K562 (cell line): ENCODE data around the gene MAGEB1. TPM values are rescaled to one million over a fixed set of nuclear protein-coding genes. Genes with fewer than 3 reads are reported as not detected.

Source experiments
- ATAC-seq: fragments of 200-7000 bp; cut with Tn5 transposase; 3 replicates; pipeline ENCODE4 v1.9.1; 2020; ENCODE audit warnings: moderate library complexity
- BruUV-seq: library from RNA; stranded (reverse); fragments of 400-500 nt; replicated peaks from 2 replicates; lab custom pipeline; 2021; lab: Mats Ljungman, UMichigan
- CTCF ChIA-PET: fragments of 300-600 bp; formaldehyde crosslinking; extraction: SDS; loops from one replicate; lab custom pipeline; 2021; ENCODE audit warnings: low intra/inter-chr PET ratio; lab: Yijun Ruan, JAX
- POLR2A ChIA-PET: fragments of 300-600, 350-650 bp; sonication (Branson Sonifier 250); formaldehyde crosslinking; extraction: SDS; loops from one replicate; lab custom pipeline; 2021; ENCODE audit warnings: antibody characterized with exemption, inconsistent platforms; lab: Yijun Ruan, JAX
- DNase-seq, 4 experiments: peaks; one replicate each; pipeline versions ENCODE4 v3.0.0 to v3.0.0-alpha.2; 2011 to 2018; ENCODE audit warnings: low spot score in 3 of 4, mixed read lengths in 3 of 4; ENCODE audit errors: extremely low read depth in 1 of 4
- FAIRE-seq: peaks from 2 replicates; lab custom pipeline; 2011; peaks lifted over from hg19 to GRCh38; lab: Jason Lieb, UNC
- H2AFZ ChIP-seq: 2 replicates; pipeline ENCODE4 v1.6.0; 2011; ENCODE audit warnings: low read depth, low read length, control low read depth, inconsistent platforms
- H3K27ac ChIP-seq: fragments of 200-600 bp; 3 replicates; pipeline ENCODE4 v1.8.0; 2011; ENCODE audit warnings: low read depth, mild to moderate bottlenecking, control low read depth, inconsistent platforms, low read length, moderate library complexity, mixed read lengths; ENCODE audit errors: extremely low read depth
- H3K27me3 ChIP-seq, 2 experiments: fragments of 300-600 bp in 1 of 2; 2 replicates in 1 of 2; 3 replicates in 1 of 2; pipeline versions ENCODE4 v1.6.0 to v1.8.0; 2011; ENCODE audit warnings: inconsistent platforms in 2 of 2, low read length in 2 of 2, mild to moderate bottlenecking in 1 of 2, mixed read lengths in 1 of 2, moderate library complexity in 1 of 2; ENCODE audit not compliant: control insufficient read depth in 2 of 2, insufficient read depth in 2 of 2
- H3K36me3 ChIP-seq: fragments of 300-600 bp; 3 replicates; pipeline ENCODE4 v1.8.0; 2011; ENCODE audit warnings: mild to moderate bottlenecking, low read length, inconsistent platforms; ENCODE audit not compliant: control insufficient read depth, insufficient read depth
- H3K4me1 ChIP-seq, 2 experiments: fragments of 200-600 bp in 1 of 2; replicated peaks in 1 of 2; 2 replicates in 1 of 2; 3 replicates in 1 of 2; pipeline versions ENCODE4 v1.5.1 to v1.8.0; 2011; ENCODE audit warnings: inconsistent platforms in 2 of 2, low read length in 2 of 2, mild to moderate bottlenecking in 1 of 2, mixed read lengths in 1 of 2, moderate library complexity in 1 of 2; ENCODE audit not compliant: control insufficient read depth in 2 of 2, insufficient read depth in 2 of 2
- H3K4me2 ChIP-seq: 2 replicates; pipeline ENCODE4 v1.6.1; 2011; ENCODE audit warnings: low read length, control low read depth, inconsistent platforms, mixed read lengths; ENCODE audit not compliant: insufficient read depth
- H3K4me3 ChIP-seq: fragments of 200-600 bp; sonication (generic), shearing (Covaris generic); 2 replicates; pipeline ENCODE4 v1.5.1; 2016; ENCODE audit warnings: control low read depth, inconsistent platforms
- H3K79me2 ChIP-seq: fragments of 200-600 bp; 3 replicates; pipeline ENCODE4 v1.8.0; 2011; ENCODE audit warnings: low read length, inconsistent platforms; ENCODE audit not compliant: control insufficient read depth, insufficient read depth
- H3K9ac ChIP-seq, 2 experiments: 2 replicates each; pipeline versions ENCODE4 v1.6.0 to v1.6.1; 2011; ENCODE audit warnings: low read depth in 2 of 2, low read length in 2 of 2, control low read depth in 1 of 2, inconsistent platforms in 1 of 2, mild to moderate bottlenecking in 1 of 2, mixed read lengths in 1 of 2; ENCODE audit not compliant: insufficient read depth in 1 of 2
- H3K9me1 ChIP-seq: one replicate; pipeline ENCODE4 v1.6.0; 2011; ENCODE audit warnings: inconsistent platforms, mild to moderate bottlenecking, low read length, moderate library complexity; ENCODE audit not compliant: control insufficient read depth, insufficient read depth
- H3K9me3 ChIP-seq: replicated peaks from 2 replicates; pipeline ENCODE4 v1.5.1; 2011; ENCODE audit warnings: low read depth, low read length, inconsistent platforms; ENCODE audit not compliant: control insufficient read depth, insufficient read depth
- H4K20me1 ChIP-seq: replicated peaks from 2 replicates; pipeline ENCODE4 v1.6.1; 2011; ENCODE audit warnings: low read length, inconsistent platforms, mixed read lengths; ENCODE audit not compliant: control insufficient read depth, insufficient read depth
- ADNP ChIP-seq: fragments of 200-800 bp; sonication (Bioruptor generic); IDR thresholded peaks from 2 replicates; pipeline ENCODE4 v1.6.1; 2016; ENCODE audit warnings: missing genetic modification characterization, missing compliant biosample characterization
- ARID3A ChIP-seq: IDR thresholded peaks from 2 replicates; pipeline ENCODE4 v1.6.1; 2012; ENCODE audit warnings: low read depth, low read length, improper control_type of control experiment, borderline replicate concordance
- ATF4 ChIP-seq: fragments of 450-650 bp; formaldehyde crosslinking; IDR thresholded peaks from 2 replicates; pipeline ENCODE4 v1.4.0; 2022; ENCODE audit warnings: mild to moderate bottlenecking, moderate library complexity
- DPF2 ChIP-seq: fragments of 450-650 bp; IDR thresholded peaks from 2 replicates; pipeline ENCODE4 v1.6.1; 2016
- E2F8 ChIP-seq: fragments of 450-650 bp; IDR thresholded peaks from 2 replicates; pipeline ENCODE4 v1.7.1; 2018; ENCODE audit warnings: mild to moderate bottlenecking, low read depth; ENCODE audit not compliant: partially characterized antibody
- HBP1 ChIP-seq: fragments of 450-650 bp; formaldehyde crosslinking; IDR thresholded peaks from 2 replicates; pipeline ENCODE4 v1.4.0; 2022; ENCODE audit warnings: missing genetic modification characterization
- NFATC3 ChIP-seq: fragments of 450-650 bp; IDR thresholded peaks from 2 replicates; pipeline ENCODE4 v1.6.1; 2017; ENCODE audit warnings: mild to moderate bottlenecking
- POU5F1 ChIP-seq: fragments of 150-350 bp; IDR thresholded peaks from 2 replicates; pipeline ENCODE4 v1.6.1; 2014; ENCODE audit warnings: borderline replicate concordance, low read length, low read depth, mild to moderate bottlenecking; ENCODE audit not compliant: partially characterized antibody
- TCF15 ChIP-seq: fragments of 250-450 bp; sonication (Bioruptor Pico); IDR thresholded peaks from 2 replicates; pipeline ENCODE4 v1.8.0; 2022; ENCODE audit warnings: moderate library complexity, mild to moderate bottlenecking, inconsistent platforms
- ZNF277 ChIP-seq: fragments of 250-450 bp; sonication (Bioruptor Pico); IDR thresholded peaks from 2 replicates; pipeline ENCODE4 v1.8.0; 2022; ENCODE audit warnings: inconsistent platforms, mild to moderate bottlenecking, moderate library complexity, borderline replicate concordance
- ZNF512 ChIP-seq: IDR thresholded peaks from 2 replicates; pipeline ENCODE4 v1.6.1; 2016; ENCODE audit warnings: missing genetic modification characterization, missing compliant biosample characterization
- WGBS: fragments of 100-300 bp; shearing (Covaris generic); methylation state at CpG from one replicate; pipeline ENCODE4 v1.1.6; 2016; ENCODE audit warnings: low coverage, mixed read lengths; ENCODE audit not compliant: insufficient coverage; ENCODE audit errors: missing lambda C conversion rate; 5-methylcytosine and 5-hydroxymethylcytosine counted together
- in situ Hi-C: fragments of 300-500 bp; cut with MboI; formaldehyde crosslinking; loops from 4 replicates; pipeline ENCODE4 v1.15.0; 2018; ENCODE audit warnings: inconsistent platforms, mixed read lengths
- intact Hi-C: fragments of 100-400 bp; cut with micrococcal nuclease; formaldehyde crosslinking; loops from 2 replicates; pipeline ENCODE4 v1.14.2; 2022
- polyA plus RNA-seq, 8 experiments: library from polyadenylated mRNA; depleted of rRNA in 4 of 8; stranded (reverse) in 5 of 8; unstranded in 3 of 8; fragments of >200 nt; fragmentation: Nextera tagmentation in 2 of 8; fragmentation: Illumina TruSeq in 1 of 8; extraction: Ambion mirVana in 2 of 8; extraction: Trizol in 1 of 8; gene quantifications; 2 replicates each; pipeline versions ENCODE4 v1.2.1 to v1.2.3, GENCODE V29; 2011 to 2014; ENCODE audit warnings: inconsistent platforms in 1 of 8, missing spikeins in 1 of 8
- total RNA-seq, 7 experiments: library from RNA; depleted of rRNA in 6 of 7; stranded (reverse); fragments of >200 nt in 6 of 7; fragmentation: Illumina TruSeq in 2 of 7; extraction: Trizol in 2 of 7; gene quantifications; 2 replicates each; pipeline versions ENCODE4 v1.2.1 to v1.2.3, GENCODE V29; 2011 to 2021; ENCODE audit warnings: low replicate concordance in 1 of 7

MAGEB1 gene
- total and polyA plus RNA-seq, 9 of the 15 experiments (the other 6 are each of a cell fraction or from before 2014, with no cell fraction given) = 32.6 to 100 (median 43.4) TPM

- FAIRE-seq = no peak
- H2AFZ ChIP-seq = no peak overlapping the region
- no peaks in the 10 kb centered on the region for H3K79me2 ChIP-seq
- no peaks in the 10 kb centered on the region for H3K9me3 ChIP-seq
- no peaks in the 10 kb centered on the region for H3K9me1 ChIP-seq
- H3K4me3 ChIP-seq = no peak overlapping the region
- ChIA-PET CTCF (no interaction called here), POLR2A (no interaction called here)
- intact Hi-C loops (loop anchor here (10.0 kb wide), 1 partner anchor 126 kb away; no protein-coding TSS in a partner anchor), in situ Hi-C loops (loop anchor here (10.0 kb wide), 1 partner anchor 234 kb away; no protein-coding TSS in a partner anchor)
- no peak for ATAC-seq
- no peaks in the 10 kb centered on the region for H3K36me3 ChIP-seq
- H3K27me3 ChIP-seq = no peaks in the 10 kb centered on the region
- DNase-seq = no peak
- no peak overlapping the region for H3K4me2 ChIP-seq
- 5% methylated on average over 3 of the region's 3 CpGs for WGBS
- no peak overlapping the region for H3K27ac ChIP-seq
- H3K4me1 ChIP-seq = no peaks in the 10 kb centered on the region
- H3K9ac ChIP-seq = no peak overlapping the region
- H4K20me1 ChIP-seq = no peaks in the 10 kb centered on the region
- BruUV-seq = no TSS peak
- no peak for TF ChIP-seq ATF4 (CRISPR knock-in tag)
- no peak for TF ChIP-seq E2F8
- no peak for TF ChIP-seq POU5F1
- no peak for TF ChIP-seq TCF15 (CRISPR knock-in tag)
- no peak for TF ChIP-seq ZNF277 (CRISPR knock-in tag)
- no peak for TF ChIP-seq ARID3A
- TF ChIP-seq NFATC3 = no peak
- TF ChIP-seq DPF2 = no peak
- no peak for TF ChIP-seq ADNP (tag)
- no peak for TF ChIP-seq HBP1
- TF ChIP-seq ZNF512 (tag) = no peak
Measured at GRCh38 chrX:30270639-30271038, 23.7 kb downstream of the MAGEB1 start.
